K562 (cell line): ENCODE measurements around the gene OBSCN. TPM values are rescaled to one million over a fixed set of nuclear protein-coding genes. Genes with fewer than 3 reads are reported as not detected.

Source experiments
- ARID4B ChIP-seq: sonication (generic); formaldehyde crosslinking; IDR thresholded peaks from 2 replicates; pipeline ENCODE4 v1.8.0; 2022; ENCODE audit warnings: mild to moderate bottlenecking, missing genetic modification reagents
- GATA2 ChIP-seq: sonication (generic); formaldehyde crosslinking; IDR thresholded peaks from 2 replicates; pipeline ENCODE4 v1.4.0; 2020; ENCODE audit warnings: mild to moderate bottlenecking, missing genetic modification reagents
- HDAC2 ChIP-seq: fragments of 450-650 bp; IDR thresholded peaks from 2 replicates; pipeline ENCODE4 v1.6.1; 2016; ENCODE audit warnings: mild to moderate bottlenecking
- HNRNPH1 ChIP-seq: fragments of 200-400 bp; formaldehyde crosslinking; optimal IDR thresholded peaks from 2 replicates; pipeline ENCODE3; 2017; ENCODE audit warnings: low read depth, mild to moderate bottlenecking, low read length, moderate library complexity
- KLF1 ChIP-seq: fragments of 450-650 bp; IDR thresholded peaks from 2 replicates; pipeline ENCODE4 v1.6.1; 2016; ENCODE audit warnings: missing genetic modification characterization, missing compliant biosample characterization
- MTF1 ChIP-seq: fragments of 250-450 bp; sonication (Bioruptor Pico); IDR thresholded peaks from 2 replicates; pipeline ENCODE4 v1.9.0; 2021; ENCODE audit warnings: moderate library complexity, mild to moderate bottlenecking, inconsistent platforms, borderline replicate concordance
- POLR2G ChIP-seq: fragments of 200-400 bp; formaldehyde crosslinking; IDR thresholded peaks from 2 replicates; pipeline ENCODE4 v1.6.1; 2017; ENCODE audit warnings: low read depth, mild to moderate bottlenecking, antibody characterized with exemption, low read length, moderate library complexity
- RAD51 ChIP-seq: fragments of 450-650 bp; IDR thresholded peaks from 2 replicates; pipeline ENCODE4 v1.7.1; 2016; ENCODE audit warnings: low read depth, mild to moderate bottlenecking, borderline replicate concordance
- RBFOX2 ChIP-seq: fragments of 200-400 bp; formaldehyde crosslinking; IDR thresholded peaks from 2 replicates; pipeline ENCODE4 v1.6.1; 2017; ENCODE audit warnings: low read depth, mild to moderate bottlenecking, low read length, moderate library complexity
- RNF2 ChIP-seq: sonication (generic); IDR thresholded peaks from 2 replicates; pipeline ENCODE4 v1.6.1; 2016
- TCF3 ChIP-seq: sonication (generic); formaldehyde crosslinking; IDR thresholded peaks from 2 replicates; pipeline ENCODE4 v1.4.0; 2020; ENCODE audit warnings: mild to moderate bottlenecking, missing genetic modification reagents
- polyA plus RNA-seq, 8 experiments: library from polyadenylated mRNA; depleted of rRNA in 4 of 8; stranded (reverse) in 5 of 8; unstranded in 3 of 8; fragments of >200 nt; fragmentation: Nextera tagmentation in 2 of 8; fragmentation: Illumina TruSeq in 1 of 8; extraction: Ambion mirVana in 2 of 8; extraction: Trizol in 1 of 8; gene quantifications; 2 replicates each; pipeline versions ENCODE4 v1.2.1 to v1.2.3, GENCODE V29; 2011 to 2014; ENCODE audit warnings: inconsistent platforms in 1 of 8, missing spikeins in 1 of 8
- total RNA-seq, 7 experiments: library from RNA; depleted of rRNA in 6 of 7; stranded (reverse); fragments of >200 nt in 6 of 7; fragmentation: Illumina TruSeq in 2 of 7; extraction: Trizol in 2 of 7; gene quantifications; 2 replicates each; pipeline versions ENCODE4 v1.2.1 to v1.2.3, GENCODE V29; 2011 to 2021; ENCODE audit warnings: low replicate concordance in 1 of 7
- TF ChIP-seq, protein P1 (sequence below), 2 experiments: fragments of 450-650 bp; IDR thresholded peaks; 2 replicates each; pipeline ENCODE4 v1.6.1; 2018; ENCODE audit warnings: mild to moderate bottlenecking in 2 of 2, low read depth in 1 of 2; ENCODE audit not compliant: partially characterized antibody in 2 of 2
- TF ChIP-seq, protein P2 (sequence below), 2 experiments: IDR thresholded peaks; 2 replicates each; pipeline ENCODE4 v1.6.1; 2012; ENCODE audit warnings: improper control_type of control experiment in 2 of 2, low read depth in 2 of 2, low read length in 2 of 2, borderline replicate concordance in 1 of 2
- TF ChIP-seq, protein P3 (sequence below): fragments of 250-450 bp; sonication (Bioruptor Pico); IDR thresholded peaks from 2 replicates; pipeline ENCODE4 v1.8.0; 2022; ENCODE audit warnings: moderate library complexity, mild to moderate bottlenecking, inconsistent platforms

OBSCN gene
- total and polyA plus RNA-seq, 9 of the 15 experiments (the other 6 are each of a cell fraction or from before 2014, with no cell fraction given), result 0.18 to 19.7 (median 3.6) TPM

GRCh38 chr1:228340686-228341449 is 133.0 kb downstream of the OBSCN start (continued):
- TF ChIP-seq, protein P1, sequence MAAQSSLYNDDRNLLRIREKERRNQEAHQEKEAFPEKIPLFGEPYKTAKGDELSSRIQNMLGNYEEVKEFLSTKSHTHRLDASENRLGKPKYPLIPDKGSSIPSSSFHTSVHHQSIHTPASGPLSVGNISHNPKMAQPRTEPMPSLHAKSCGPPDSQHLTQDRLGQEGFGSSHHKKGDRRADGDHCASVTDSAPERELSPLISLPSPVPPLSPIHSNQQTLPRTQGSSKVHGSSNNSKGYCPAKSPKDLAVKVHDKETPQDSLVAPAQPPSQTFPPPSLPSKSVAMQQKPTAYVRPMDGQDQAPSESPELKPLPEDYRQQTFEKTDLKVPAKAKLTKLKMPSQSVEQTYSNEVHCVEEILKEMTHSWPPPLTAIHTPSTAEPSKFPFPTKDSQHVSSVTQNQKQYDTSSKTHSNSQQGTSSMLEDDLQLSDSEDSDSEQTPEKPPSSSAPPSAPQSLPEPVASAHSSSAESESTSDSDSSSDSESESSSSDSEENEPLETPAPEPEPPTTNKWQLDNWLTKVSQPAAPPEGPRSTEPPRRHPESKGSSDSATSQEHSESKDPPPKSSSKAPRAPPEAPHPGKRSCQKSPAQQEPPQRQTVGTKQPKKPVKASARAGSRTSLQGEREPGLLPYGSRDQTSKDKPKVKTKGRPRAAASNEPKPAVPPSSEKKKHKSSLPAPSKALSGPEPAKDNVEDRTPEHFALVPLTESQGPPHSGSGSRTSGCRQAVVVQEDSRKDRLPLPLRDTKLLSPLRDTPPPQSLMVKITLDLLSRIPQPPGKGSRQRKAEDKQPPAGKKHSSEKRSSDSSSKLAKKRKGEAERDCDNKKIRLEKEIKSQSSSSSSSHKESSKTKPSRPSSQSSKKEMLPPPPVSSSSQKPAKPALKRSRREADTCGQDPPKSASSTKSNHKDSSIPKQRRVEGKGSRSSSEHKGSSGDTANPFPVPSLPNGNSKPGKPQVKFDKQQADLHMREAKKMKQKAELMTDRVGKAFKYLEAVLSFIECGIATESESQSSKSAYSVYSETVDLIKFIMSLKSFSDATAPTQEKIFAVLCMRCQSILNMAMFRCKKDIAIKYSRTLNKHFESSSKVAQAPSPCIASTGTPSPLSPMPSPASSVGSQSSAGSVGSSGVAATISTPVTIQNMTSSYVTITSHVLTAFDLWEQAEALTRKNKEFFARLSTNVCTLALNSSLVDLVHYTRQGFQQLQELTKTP (IDR thresholded peaks at IDR 0.05; ENCODE audit: low read depth in 1 of 2, partially characterized antibody in 2 of 2), result peak in 1 of 2 experiments; percentile 44
- peak; percentile 84; the same call in 1 of the 2 replicates for TF ChIP-seq RNF2
- TF ChIP-seq TCF3, result peak; percentile 80
- peak; percentile 70 for TF ChIP-seq RBFOX2
- 0 out of 2 replicates have a peak, but pooled peaks have one; percentile 29 for TF ChIP-seq KLF1 (tag)
- TF ChIP-seq, protein P2, sequence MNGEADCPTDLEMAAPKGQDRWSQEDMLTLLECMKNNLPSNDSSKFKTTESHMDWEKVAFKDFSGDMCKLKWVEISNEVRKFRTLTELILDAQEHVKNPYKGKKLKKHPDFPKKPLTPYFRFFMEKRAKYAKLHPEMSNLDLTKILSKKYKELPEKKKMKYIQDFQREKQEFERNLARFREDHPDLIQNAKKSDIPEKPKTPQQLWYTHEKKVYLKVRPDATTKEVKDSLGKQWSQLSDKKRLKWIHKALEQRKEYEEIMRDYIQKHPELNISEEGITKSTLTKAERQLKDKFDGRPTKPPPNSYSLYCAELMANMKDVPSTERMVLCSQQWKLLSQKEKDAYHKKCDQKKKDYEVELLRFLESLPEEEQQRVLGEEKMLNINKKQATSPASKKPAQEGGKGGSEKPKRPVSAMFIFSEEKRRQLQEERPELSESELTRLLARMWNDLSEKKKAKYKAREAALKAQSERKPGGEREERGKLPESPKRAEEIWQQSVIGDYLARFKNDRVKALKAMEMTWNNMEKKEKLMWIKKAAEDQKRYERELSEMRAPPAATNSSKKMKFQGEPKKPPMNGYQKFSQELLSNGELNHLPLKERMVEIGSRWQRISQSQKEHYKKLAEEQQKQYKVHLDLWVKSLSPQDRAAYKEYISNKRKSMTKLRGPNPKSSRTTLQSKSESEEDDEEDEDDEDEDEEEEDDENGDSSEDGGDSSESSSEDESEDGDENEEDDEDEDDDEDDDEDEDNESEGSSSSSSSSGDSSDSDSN (IDR thresholded peaks at IDR 0.05; ENCODE audit: borderline replicate concordance in 1 of 2, low read depth in 2 of 2, low read length in 2 of 2), result 0 out of 4 replicates have a peak, but pooled peaks of 1 of the 2 experiments have one; percentile 47
- TF ChIP-seq, protein P3, sequence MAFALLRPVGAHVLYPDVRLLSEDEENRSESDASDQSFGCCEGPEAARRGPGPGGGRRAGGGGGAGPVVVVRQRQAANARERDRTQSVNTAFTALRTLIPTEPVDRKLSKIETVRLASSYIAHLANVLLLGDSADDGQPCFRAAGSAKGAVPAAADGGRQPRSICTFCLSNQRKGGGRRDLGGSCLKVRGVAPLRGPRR (CRISPR knock-in tag), result no peak
- TF ChIP-seq ARID4B, result peak; percentile 79
- TF ChIP-seq HNRNPH1, result no peak
- peak; percentile 57 for TF ChIP-seq POLR2G
- TF ChIP-seq GATA2 (CRISPR knock-in tag), result peak; percentile 68
- peak; percentile 91 for TF ChIP-seq RAD51
- peak; percentile 82 for TF ChIP-seq HDAC2
- no peak for TF ChIP-seq MTF1 (CRISPR knock-in tag)
